Colonic mucosa (tissue), 4 donors: Measurements from ENCODE around the gene GOLIM4. TPM values are rescaled to one million over a fixed set of nuclear protein-coding genes. Genes with fewer than 3 reads are reported as not detected.

ENCODE experiments used
- DNase-seq: peaks from one replicate; pipeline ENCODE4 v3.0.0-alpha.2; 2020
- H3K27ac ChIP-seq: fragments of 200-600 bp; one replicate; pipeline ENCODE4 v1.8.0; 2021
- H3K27me3 ChIP-seq: fragments of 200-600 bp; one replicate; pipeline ENCODE4 v1.8.0; 2021
- H3K36me3 ChIP-seq: fragments of 200-600 bp; one replicate; pipeline ENCODE4 v1.8.0; 2021
- H3K4me1 ChIP-seq: fragments of 200-600 bp; one replicate; pipeline ENCODE4 v1.8.0; 2021; ENCODE audit warnings: mild to moderate bottlenecking
- H3K4me3 ChIP-seq: fragments of 200-600 bp; one replicate; pipeline ENCODE4 v1.8.0; 2021
- H3K9ac ChIP-seq, 2 donors: one replicate each; pipeline ENCODE4 v1.7.0; 2013; ENCODE audit warnings: control low read depth in 2 of 2, low read depth in 2 of 2, low read length in 2 of 2
- H3K9me3 ChIP-seq: fragments of 200-600 bp; one replicate; pipeline ENCODE4 v1.8.0; 2021
- CTCF ChIP-seq: fragments of 200-600 bp; IDR thresholded peaks from one replicate; pipeline ENCODE4 v1.8.0; 2022; ENCODE audit warnings: antibody characterized with exemption, mild to moderate bottlenecking
- intact Hi-C: fragments of 100-400 bp; cut with DNase I; formaldehyde crosslinking; loops from one replicate; pipeline ENCODE4 v1.14.1; 2022
- total RNA-seq, 2 donors: library from RNA; stranded (reverse); fragmentation: NEBNext Ultra II Directional in 1 of 2; extraction: Animal tissue kit (Norgen Biotek cat#: 25700) in 1 of 2; gene quantifications; one replicate each; pipeline ENCODE4 v1.2.1, GENCODE V29; 2021
- donor health status: healthy.
- donor health status: DM: no; HTN: no; CAD: no.
- donor health status: DM: no; HTN: no; CAD: no.

Gene GOLIM4
- total RNA-seq, 2 donors from 2014 or later: 73.8 to 79.4 TPM

- intact Hi-C loops: no loop called here
- no peak for TF ChIP-seq CTCF
- Histone ChIP-seq H3K9ac (no peak overlapping the region), H3K27ac (no peak overlapping the region), H3K4me1 (no peaks in the 10 kb centered on the region), H3K4me3 (no peak overlapping the region), H3K36me3 (no peaks in the 10 kb centered on the region), H3K27me3 (no peaks in the 10 kb centered on the region), H3K9me3 (no peaks in the 10 kb centered on the region)
- no peak for DNase-seq
These were observed 122.7 kb downstream of the GOLIM4 start for GRCh38 chr3:167973046-167973445.

- TF ChIP-seq CTCF: no peak
- intact Hi-C loops: no loop called here
- Histone ChIP-seq H3K4me3 (no peak overlapping the region), H3K9me3 (no peaks in the 10 kb centered on the region), H3K4me1 (no peaks in the 10 kb centered on the region), H3K9ac (no peak overlapping the region), H3K27ac (no peak overlapping the region), H3K36me3 (no peaks in the 10 kb centered on the region), H3K27me3 (no peaks in the 10 kb centered on the region)
- no peak for DNase-seq
These were observed 123.2 kb downstream of the GOLIM4 start for GRCh38 chr3:167972502-167972901.

- no peak for TF ChIP-seq CTCF
- Histone ChIP-seq H3K9ac (no peak overlapping the region), H3K36me3 (no peaks in the 10 kb centered on the region), H3K27ac (no peak overlapping the region), H3K4me3 (no peak overlapping the region), H3K4me1 (no peaks in the 10 kb centered on the region), H3K9me3 (no peaks in the 10 kb centered on the region), H3K27me3 (no peaks in the 10 kb centered on the region)
- DNase-seq: no peak
- intact Hi-C loops: no loop called here
These were observed 126.2 kb downstream of the GOLIM4 start for GRCh38 chr3:167969548-167969947.

- no peaks in the 10 kb centered on the region for H3K27me3 ChIP-seq
- intact Hi-C loops: no loop called here
- H3K9me3 ChIP-seq: no peaks in the 10 kb centered on the region
- H3K27ac ChIP-seq: no peak overlapping the region
- H3K4me1 ChIP-seq: no peaks in the 10 kb centered on the region
- DNase-seq: no peak
- TF ChIP-seq CTCF: no peak
- no peaks in the 10 kb centered on the region for H3K36me3 ChIP-seq
- no peak overlapping the region for H3K9ac ChIP-seq
- H3K4me3 ChIP-seq: no peak overlapping the region
These were observed 128.3 kb downstream of the GOLIM4 start for GRCh38 chr3:167967257-167968036.
